ENCODE measurements around the gene POLR1F. TPM values are rescaled to one million over a fixed set of nuclear protein-coding genes. Genes with fewer than 3 reads are reported as not detected.

Gene POLR1F
- polyA plus RNA-seq, 1 of the 3 experiments (the other 2 are of a cell fraction) = 5.1 TPM

DNA sequence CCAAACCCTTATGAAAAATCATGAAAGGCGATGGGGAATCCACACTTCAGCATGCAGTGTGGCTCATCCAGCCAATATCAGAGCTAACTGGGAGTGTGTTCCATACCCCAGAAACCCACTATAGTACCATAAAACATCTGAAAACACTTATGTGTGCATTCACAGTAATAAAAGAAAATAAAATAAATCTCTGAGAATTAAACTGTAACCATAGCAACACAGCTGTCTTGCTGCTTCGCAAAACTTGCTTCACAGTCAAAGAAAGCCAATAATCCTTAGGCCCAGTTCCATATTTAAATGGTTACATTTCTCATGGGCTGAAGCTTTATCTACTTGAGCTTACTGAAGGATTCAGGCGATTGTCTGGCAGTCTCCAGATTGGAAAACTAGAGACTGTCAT is 19.9 kb upstream of the POLR1F start:
- 20% methylated on average over 3 of the region's 3 CpGs for WGBS (ENCODE audit: low lambda C conversion rate)
- Histone ChIP-seq H3K4me1 (ENCODE audit: control insufficient read depth in 1 of 2, insufficient read depth in 2 of 2, low read depth in 1 of 2, low read length in 1 of 2) (no peaks in the 10 kb centered on the region), H3K27me3 (ENCODE audit: insufficient read depth) (peaks cover 4% of the 10 kb centered on the region; the same call in 1 of the 2 replicates), H4K20me1 (ENCODE audit: insufficient read depth) (no peaks in the 10 kb centered on the region), H3K79me2 (ENCODE audit: insufficient read depth) (no peaks in the 10 kb centered on the region), H3K4me2 (no peak overlapping the region), H3K27ac (ENCODE audit: low read depth in 2 of 2, low read length in 1 of 2) (no peak overlapping the region), H2AFZ (ENCODE audit: low read depth) (no peak overlapping the region), H3K9me2 (no peaks in the 10 kb centered on the region), H3K9me3 (no peaks in the 10 kb centered on the region), H3K36me3 (replicated peaks in 1 of 2; ENCODE audit: control insufficient read depth in 1 of 2, insufficient read depth in 2 of 2, low read length in 1 of 2) (no peaks in the 10 kb centered on the region), H3F3A (replicated peaks; ENCODE audit: insufficient read depth) (no peaks in the 10 kb centered on the region), H3K4me3 (ENCODE audit: low read depth in 2 of 2, low read length in 1 of 2) (no peak overlapping the region), H3K9ac (no peak overlapping the region)
- POLR2A ChIA-PET = no interaction called here
- TF ChIP-seq POLR2AphosphoS5 (IDR thresholded peaks at IDR 0.05; ENCODE audit: low read depth, low read length) (no peak), PBX3 (IDR thresholded peaks at IDR 0.05) (no peak), GATA2 (CRISPR knock-in tag; IDR thresholded peaks at IDR 0.05) (no peak), USF2 (IDR thresholded peaks at IDR 0.05; ENCODE audit: borderline replicate concordance, low read depth, low read length) (no peak), TEAD4 (IDR thresholded peaks at IDR 0.05; ENCODE audit: borderline replicate concordance, insufficient read depth) (no peak), TCF12 (IDR thresholded peaks at IDR 0.05) (no peak), MEF2A (IDR thresholded peaks at IDR 0.05; ENCODE audit: borderline replicate concordance, low read depth) (no peak), YY1 (IDR thresholded peaks at IDR 0.05; ENCODE audit: low read depth) (no peak), MXI1 (IDR thresholded peaks at IDR 0.05; ENCODE audit: low read depth, low read length) (no peak), REST (IDR thresholded peaks at IDR 0.05; ENCODE audit: low read depth, low read length) (no peak), NRF1 (IDR thresholded peaks at IDR 0.05; ENCODE audit: low read depth, low read length) (no peak), RXRA (IDR thresholded peaks at IDR 0.05; ENCODE audit: borderline replicate concordance, low read depth) (no peak), RFX5 (IDR thresholded peaks at IDR 0.05; ENCODE audit: low read length) (no peak)
- TF ChIP-seq, protein P1, sequence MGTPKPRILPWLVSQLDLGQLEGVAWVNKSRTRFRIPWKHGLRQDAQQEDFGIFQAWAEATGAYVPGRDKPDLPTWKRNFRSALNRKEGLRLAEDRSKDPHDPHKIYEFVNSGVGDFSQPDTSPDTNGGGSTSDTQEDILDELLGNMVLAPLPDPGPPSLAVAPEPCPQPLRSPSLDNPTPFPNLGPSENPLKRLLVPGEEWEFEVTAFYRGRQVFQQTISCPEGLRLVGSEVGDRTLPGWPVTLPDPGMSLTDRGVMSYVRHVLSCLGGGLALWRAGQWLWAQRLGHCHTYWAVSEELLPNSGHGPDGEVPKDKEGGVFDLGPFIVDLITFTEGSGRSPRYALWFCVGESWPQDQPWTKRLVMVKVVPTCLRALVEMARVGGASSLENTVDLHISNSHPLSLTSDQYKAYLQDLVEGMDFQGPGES (IDR thresholded peaks at IDR 0.05; ENCODE audit: low read depth, low read length) = no peak
- TF ChIP-seq, protein P2, sequence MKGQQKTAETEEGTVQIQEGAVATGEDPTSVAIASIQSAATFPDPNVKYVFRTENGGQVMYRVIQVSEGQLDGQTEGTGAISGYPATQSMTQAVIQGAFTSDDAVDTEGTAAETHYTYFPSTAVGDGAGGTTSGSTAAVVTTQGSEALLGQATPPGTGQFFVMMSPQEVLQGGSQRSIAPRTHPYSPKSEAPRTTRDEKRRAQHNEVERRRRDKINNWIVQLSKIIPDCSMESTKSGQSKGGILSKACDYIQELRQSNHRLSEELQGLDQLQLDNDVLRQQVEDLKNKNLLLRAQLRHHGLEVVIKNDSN (IDR thresholded peaks at IDR 0.05; ENCODE audit: borderline replicate concordance, low read depth) = no peak
- TF ChIP-seq, protein P3, sequence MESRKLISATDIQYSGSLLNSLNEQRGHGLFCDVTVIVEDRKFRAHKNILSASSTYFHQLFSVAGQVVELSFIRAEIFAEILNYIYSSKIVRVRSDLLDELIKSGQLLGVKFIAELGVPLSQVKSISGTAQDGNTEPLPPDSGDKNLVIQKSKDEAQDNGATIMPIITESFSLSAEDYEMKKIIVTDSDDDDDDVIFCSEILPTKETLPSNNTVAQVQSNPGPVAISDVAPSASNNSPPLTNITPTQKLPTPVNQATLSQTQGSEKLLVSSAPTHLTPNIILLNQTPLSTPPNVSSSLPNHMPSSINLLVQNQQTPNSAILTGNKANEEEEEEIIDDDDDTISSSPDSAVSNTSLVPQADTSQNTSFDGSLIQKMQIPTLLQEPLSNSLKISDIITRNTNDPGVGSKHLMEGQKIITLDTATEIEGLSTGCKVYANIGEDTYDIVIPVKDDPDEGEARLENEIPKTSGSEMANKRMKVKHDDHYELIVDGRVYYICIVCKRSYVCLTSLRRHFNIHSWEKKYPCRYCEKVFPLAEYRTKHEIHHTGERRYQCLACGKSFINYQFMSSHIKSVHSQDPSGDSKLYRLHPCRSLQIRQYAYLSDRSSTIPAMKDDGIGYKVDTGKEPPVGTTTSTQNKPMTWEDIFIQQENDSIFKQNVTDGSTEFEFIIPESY (IDR thresholded peaks at IDR 0.05; ENCODE audit: borderline replicate concordance, low read depth) = no peak
- TF ChIP-seq, protein P4, sequence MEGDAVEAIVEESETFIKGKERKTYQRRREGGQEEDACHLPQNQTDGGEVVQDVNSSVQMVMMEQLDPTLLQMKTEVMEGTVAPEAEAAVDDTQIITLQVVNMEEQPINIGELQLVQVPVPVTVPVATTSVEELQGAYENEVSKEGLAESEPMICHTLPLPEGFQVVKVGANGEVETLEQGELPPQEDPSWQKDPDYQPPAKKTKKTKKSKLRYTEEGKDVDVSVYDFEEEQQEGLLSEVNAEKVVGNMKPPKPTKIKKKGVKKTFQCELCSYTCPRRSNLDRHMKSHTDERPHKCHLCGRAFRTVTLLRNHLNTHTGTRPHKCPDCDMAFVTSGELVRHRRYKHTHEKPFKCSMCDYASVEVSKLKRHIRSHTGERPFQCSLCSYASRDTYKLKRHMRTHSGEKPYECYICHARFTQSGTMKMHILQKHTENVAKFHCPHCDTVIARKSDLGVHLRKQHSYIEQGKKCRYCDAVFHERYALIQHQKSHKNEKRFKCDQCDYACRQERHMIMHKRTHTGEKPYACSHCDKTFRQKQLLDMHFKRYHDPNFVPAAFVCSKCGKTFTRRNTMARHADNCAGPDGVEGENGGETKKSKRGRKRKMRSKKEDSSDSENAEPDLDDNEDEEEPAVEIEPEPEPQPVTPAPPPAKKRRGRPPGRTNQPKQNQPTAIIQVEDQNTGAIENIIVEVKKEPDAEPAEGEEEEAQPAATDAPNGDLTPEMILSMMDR (IDR thresholded peaks at IDR 0.05) = no peak
- DNase-seq = no peak
- CTCF ChIA-PET = interaction anchor here (0.5 to 3.9 kb wide), 6 partner anchors 9 to 95 kb away, joined by 3 to 19 read pairs (median 4); partner anchors contain the start of gene POLR1F

Measured in SK-N-SH (cell line).